TTC549 (cell line): ENCODE data around the gene HSD11B2.

Source experiments
- FAIRE-seq: peaks from 2 replicates; lab custom pipeline; 2012; peaks lifted over from hg19 to GRCh38; lab: Jason Lieb, UNC

HSD11B2 gene

DNA sequence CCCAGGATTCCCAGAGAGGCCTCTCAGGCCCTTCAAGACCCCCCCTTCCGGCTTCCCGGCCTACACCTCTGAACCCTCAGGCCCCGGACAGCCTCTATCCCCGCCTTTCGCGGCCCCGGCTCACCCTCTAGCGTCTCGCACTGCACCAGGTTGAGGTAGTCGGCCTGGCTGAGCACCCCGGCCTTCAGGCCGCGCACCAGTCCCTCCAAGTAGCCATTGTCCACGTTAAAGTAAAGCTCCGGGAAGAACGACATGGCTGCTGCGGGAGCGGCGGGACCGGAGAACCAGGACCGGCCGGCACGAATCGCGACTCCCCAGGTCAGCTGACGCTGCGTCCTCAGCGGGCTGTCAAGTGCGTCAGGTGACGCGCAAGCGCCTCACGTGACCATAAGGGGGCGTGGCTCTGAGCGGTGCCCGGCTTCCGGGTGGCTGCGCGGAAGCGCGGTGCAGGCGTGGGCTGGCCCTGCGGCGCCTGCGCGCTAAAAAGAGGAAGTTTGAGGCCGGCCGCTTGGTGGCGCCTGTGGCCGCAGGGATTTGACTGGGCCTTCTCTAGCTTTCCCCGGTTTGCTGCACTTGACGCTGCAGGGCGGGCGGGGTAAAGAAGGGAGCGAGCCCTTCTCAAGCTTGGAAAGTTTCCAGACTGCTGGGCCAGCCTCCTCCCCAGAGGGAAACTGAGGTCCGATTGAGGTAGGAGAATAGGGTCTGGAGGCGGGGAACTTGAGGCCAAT is 50.1 kb downstream of the HSD11B2 start, which contains the start of gene ATP6V0D1:
ATP6V0D1 (minus strand) TSS at position 325 of the 728 bp plus-strand sequence; CDS start at position 254, 71 bp downstream.
- no peak for FAIRE-seq

GRCh38 chr16:67481561-67482232 is 50.8 kb downstream of the HSD11B2 start:
- no peak for FAIRE-seq

DNA sequence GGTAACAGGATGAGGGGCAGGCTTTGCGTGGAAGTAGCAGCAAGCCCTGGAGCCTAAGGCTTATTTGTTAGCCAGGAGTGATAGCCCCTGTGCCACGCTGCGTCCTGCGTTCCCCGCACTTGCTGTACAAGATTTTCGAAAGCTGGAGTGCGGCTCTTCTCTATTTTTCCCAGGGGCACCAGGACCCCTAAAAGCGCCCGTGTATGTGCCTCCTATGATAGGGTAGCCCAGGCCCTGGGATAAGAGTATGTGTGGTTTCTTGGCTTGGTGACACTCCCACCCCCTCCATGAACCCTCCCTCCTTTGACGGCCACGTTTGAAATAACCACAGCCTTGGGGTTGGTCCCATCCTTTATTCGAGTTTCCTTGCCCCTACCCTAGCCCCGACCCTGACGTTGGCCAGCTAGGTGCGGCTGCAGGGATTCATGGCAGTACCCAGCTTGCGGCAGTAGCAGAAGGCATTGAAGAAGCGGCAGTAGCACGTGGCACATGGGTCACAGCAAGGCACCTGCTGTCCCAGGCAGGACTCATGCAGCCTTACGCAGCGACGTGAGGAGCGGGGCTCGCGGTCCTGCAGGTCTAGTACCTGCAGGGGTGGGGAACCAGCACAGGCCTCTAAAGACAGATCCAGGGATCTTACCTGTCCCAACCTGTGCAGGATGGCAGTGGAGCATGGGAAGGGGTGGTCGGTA is 51.5 kb downstream of the HSD11B2 start:
- no peak for FAIRE-seq

GRCh38 chr16:67483150-67483549 is 52.2 kb downstream of the HSD11B2 start, which contains the start of gene AGRP:
Gene AGRP, minus strand, starts transcription at chr16:67483547. Its CDS starts 149 bp downstream, at chr16:67483398.
- FAIRE-seq: no peak

- FAIRE-seq: no peak
These were observed 53.0 kb downstream of the HSD11B2 start for GRCh38 chr16:67483731-67484525.

- FAIRE-seq: no peak
These were observed 55.9 kb downstream of the HSD11B2 start for GRCh38 chr16:67486805-67487204.
